ENCODE results near the gene PPP4R4.
"Not testable (repeated sequence)": the region's sequence is repeated elsewhere in the genome, so short reads cannot be mapped to it uniquely, and the experiment has no call there.

The PPP4R4 gene

GRCh38 chr14:94177806-94178205 is 3.7 kb downstream of the PPP4R4 start:
- Mint-ChIP-seq H3K27me3 (ENCODE audit: low read depth) (peaks cover 45% of the 10 kb centered on the region), H3K4me3 (no peak overlapping the region), H3K36me3 (ENCODE audit: low read depth) (no peaks in the 10 kb centered on the region), H3K27ac (no peak overlapping the region), H3K9me3 (no peaks in the 10 kb centered on the region), H3K4me1 (ENCODE audit: low read depth) (peaks cover 23% of the 10 kb centered on the region)
- DNase-seq (ENCODE audit: low spot score) = no peak

- no peak overlapping the region for H3K4me3 Mint-ChIP-seq
- H3K27me3 Mint-ChIP-seq (ENCODE audit: low read depth) = peaks cover 44% of the 10 kb centered on the region
- H3K9me3 Mint-ChIP-seq = no peaks in the 10 kb centered on the region
- H3K27ac Mint-ChIP-seq = no peak overlapping the region
- no peaks in the 10 kb centered on the region for H3K36me3 Mint-ChIP-seq (ENCODE audit: low read depth)
- peaks cover 16% of the 10 kb centered on the region for H3K4me1 Mint-ChIP-seq (ENCODE audit: low read depth)
- DNase-seq (ENCODE audit: low spot score) = no peak
These were observed 5.1 kb downstream of the PPP4R4 start for GRCh38 chr14:94179244-94179643.

DNA sequence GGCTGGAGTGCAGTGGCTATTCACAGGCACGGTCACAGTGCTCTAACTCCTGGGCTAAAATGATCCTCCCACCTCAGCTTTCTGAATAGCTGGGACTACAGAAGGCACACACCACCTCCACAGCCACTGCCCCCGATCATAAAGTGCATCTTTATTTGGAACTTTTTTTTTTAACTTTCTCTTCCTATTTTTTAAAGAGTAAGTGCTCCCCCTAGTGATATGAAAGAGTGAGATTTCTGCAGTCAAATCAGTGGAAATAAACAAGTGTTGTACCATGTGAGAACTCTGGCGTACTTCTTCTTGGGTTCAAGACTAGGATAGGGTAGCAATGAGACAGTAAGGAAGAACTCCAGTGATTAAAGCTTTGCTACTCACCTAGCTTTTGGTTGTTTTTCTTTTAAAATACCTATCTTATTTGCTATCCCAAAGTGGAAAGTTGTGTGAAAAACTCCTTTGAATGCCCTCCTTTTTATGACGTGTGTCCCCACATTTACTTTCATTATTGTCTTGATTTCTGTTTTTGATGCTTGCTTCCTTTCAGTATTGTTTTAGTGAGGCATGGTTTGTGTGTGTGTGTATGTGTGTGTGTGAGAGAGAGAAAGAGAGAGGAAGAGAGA is 6.6 kb downstream of the PPP4R4 start:
- H3K36me3 Mint-ChIP-seq (ENCODE audit: low read depth) = no peaks in the 10 kb centered on the region
- no peak for DNase-seq (ENCODE audit: low spot score)
- peaks cover 37% of the 10 kb centered on the region for H3K27me3 Mint-ChIP-seq (ENCODE audit: low read depth)
- peak overlapping the region; percentile 58 for H3K27ac Mint-ChIP-seq
- no peaks in the 10 kb centered on the region for H3K9me3 Mint-ChIP-seq
- peak overlapping the region; percentile 57 for H3K4me3 Mint-ChIP-seq
- peaks cover 12% of the 10 kb centered on the region for H3K4me1 Mint-ChIP-seq (ENCODE audit: low read depth)

- no peak for DNase-seq (ENCODE audit: low spot score)
- Mint-ChIP-seq H3K4me3 (no peak overlapping the region), H3K27ac (no peak overlapping the region), H3K36me3 (ENCODE audit: low read depth) (no peaks in the 10 kb centered on the region), H3K4me1 (ENCODE audit: low read depth) (peaks cover 8% of the 10 kb centered on the region), H3K9me3 (no peaks in the 10 kb centered on the region), H3K27me3 (ENCODE audit: low read depth) (peaks cover 32% of the 10 kb centered on the region)
These were observed 7.7 kb downstream of the PPP4R4 start for GRCh38 chr14:94181835-94182234.

DNA sequence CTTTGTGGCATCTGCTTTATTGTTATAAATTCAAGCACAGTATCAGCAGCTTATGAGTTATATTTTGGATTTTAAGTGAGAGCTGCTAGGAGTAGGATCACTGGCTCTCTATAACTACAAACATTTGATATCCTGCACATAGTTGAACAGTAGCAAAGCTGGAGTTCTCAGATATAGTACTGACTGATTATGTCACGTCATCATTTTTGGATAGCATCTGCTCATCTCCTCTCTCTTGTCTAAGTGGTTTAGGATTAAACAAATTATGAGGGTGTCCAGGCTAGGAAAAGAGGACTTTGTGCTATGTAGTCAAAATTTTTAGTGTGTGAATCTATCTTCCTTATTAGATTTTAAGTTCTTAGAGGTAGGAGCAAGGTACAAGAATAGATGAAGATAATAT is 18.4 kb downstream of the PPP4R4 start:
- Mint-ChIP-seq H3K36me3 (ENCODE audit: low read depth) (no peaks in the 10 kb centered on the region), H3K9me3 (no peaks in the 10 kb centered on the region), H3K27ac (no peak overlapping the region), H3K27me3 (ENCODE audit: low read depth) (peaks cover 26% of the 10 kb centered on the region), H3K4me1 (ENCODE audit: low read depth) (no peaks in the 10 kb centered on the region), H3K4me3 (no peak overlapping the region)
- DNase-seq (ENCODE audit: low spot score) = no peak

- Mint-ChIP-seq H3K4me1 (ENCODE audit: low read depth) (no peaks in the 10 kb centered on the region), H3K27me3 (ENCODE audit: low read depth) (peaks cover 25% of the 10 kb centered on the region), H3K4me3 (no peak overlapping the region), H3K27ac (no peak overlapping the region), H3K36me3 (ENCODE audit: low read depth) (no peaks in the 10 kb centered on the region), H3K9me3 (no peaks in the 10 kb centered on the region)
- DNase-seq (ENCODE audit: low spot score) = no peak
These were observed 19.7 kb downstream of the PPP4R4 start for GRCh38 chr14:94193776-94194175.

DNA sequence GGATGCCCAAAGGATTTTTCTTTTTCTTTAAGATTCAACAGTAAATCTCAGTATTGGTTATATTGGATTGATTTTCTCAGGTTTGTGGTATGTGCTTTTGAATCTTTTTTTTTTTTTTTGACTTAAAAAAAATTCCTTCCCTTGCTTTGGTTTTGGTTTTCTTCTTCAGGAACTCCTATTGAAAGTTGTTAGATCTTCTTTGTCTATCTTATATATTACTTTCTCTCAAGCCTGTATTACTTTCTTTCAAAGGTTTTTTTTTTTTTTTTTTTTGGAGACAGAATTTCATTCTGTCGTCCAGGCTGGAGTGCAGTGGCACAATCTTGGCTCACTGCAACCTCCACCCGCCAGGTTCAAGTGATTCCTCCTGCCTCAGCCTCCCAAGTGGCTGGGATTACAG is 21.9 kb downstream of the PPP4R4 start:
- no peak for DNase-seq (ENCODE audit: low spot score)
- Mint-ChIP-seq H3K4me1 (ENCODE audit: low read depth) (no peaks in the 10 kb centered on the region), H3K4me3 (no peak overlapping the region), H3K9me3 (peaks cover 7% of the 10 kb centered on the region), H3K27me3 (ENCODE audit: low read depth) (peaks cover 21% of the 10 kb centered on the region), H3K27ac (no peak overlapping the region), H3K36me3 (ENCODE audit: low read depth) (no peaks in the 10 kb centered on the region)

DNA sequence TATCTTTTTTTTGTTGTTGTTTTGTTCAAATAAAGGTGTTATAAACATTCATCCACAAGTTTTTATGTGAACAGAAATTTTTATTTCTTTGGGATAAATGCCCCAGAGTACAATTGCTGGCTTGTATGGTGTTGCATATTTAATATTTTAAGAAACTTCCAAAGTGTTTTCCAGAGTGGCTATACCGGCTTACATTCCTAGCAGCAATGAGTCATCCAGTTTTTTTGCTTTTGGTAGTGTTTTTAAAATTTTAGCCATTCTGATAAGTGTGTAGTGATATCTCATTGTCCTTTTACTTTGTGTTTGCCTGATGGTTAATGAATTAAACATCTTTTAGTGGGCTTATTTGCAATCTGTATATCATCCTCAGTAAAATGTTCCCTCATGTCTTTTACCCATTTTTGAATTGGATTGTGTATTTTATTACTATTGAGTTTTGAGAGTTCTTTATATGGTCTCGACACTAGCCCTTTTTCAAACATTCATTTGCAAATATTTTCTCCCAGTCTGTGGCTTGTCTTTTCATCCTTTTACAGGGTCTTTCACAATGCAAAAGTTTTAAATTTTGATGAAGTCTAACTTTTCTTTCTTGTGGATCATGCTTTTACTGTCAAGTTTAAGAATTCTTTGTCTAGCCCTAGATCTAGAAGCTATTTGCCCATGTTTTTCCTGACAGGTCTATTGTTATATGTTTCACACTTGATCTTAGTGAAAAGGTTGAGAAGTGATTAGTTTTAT is 29.5 kb downstream of the PPP4R4 start:
- H3K4me3 Mint-ChIP-seq = no peak overlapping the region
- no peaks in the 10 kb centered on the region for H3K4me1 Mint-ChIP-seq (ENCODE audit: low read depth)
- H3K9me3 Mint-ChIP-seq = peaks cover 7% of the 10 kb centered on the region
- peaks cover 20% of the 10 kb centered on the region for H3K27me3 Mint-ChIP-seq (ENCODE audit: low read depth)
- DNase-seq (ENCODE audit: low spot score) = no peak
- H3K36me3 Mint-ChIP-seq (ENCODE audit: low read depth) = no peaks in the 10 kb centered on the region
- no peak overlapping the region for H3K27ac Mint-ChIP-seq

GRCh38 chr14:94213021-94213420 is 38.9 kb downstream of the PPP4R4 start:
- no peaks in the 10 kb centered on the region for H3K36me3 Mint-ChIP-seq (ENCODE audit: low read depth)
- peaks cover 8% of the 10 kb centered on the region for H3K9me3 Mint-ChIP-seq
- H3K4me3 Mint-ChIP-seq = no peak overlapping the region
- H3K27ac Mint-ChIP-seq = no peak overlapping the region
- H3K4me1 Mint-ChIP-seq (ENCODE audit: low read depth) = no peaks in the 10 kb centered on the region
- no peaks in the 10 kb centered on the region for H3K27me3 Mint-ChIP-seq (ENCODE audit: low read depth)
- no peak for DNase-seq (ENCODE audit: low spot score)

GRCh38 chr14:94213741-94214140 is 39.6 kb downstream of the PPP4R4 start:
- Mint-ChIP-seq H3K36me3 (ENCODE audit: low read depth) (no peaks in the 10 kb centered on the region), H3K4me3 (no peak overlapping the region), H3K4me1 (ENCODE audit: low read depth) (peaks cover 1% of the 10 kb centered on the region), H3K9me3 (peaks cover 8% of the 10 kb centered on the region), H3K27ac (no peak overlapping the region), H3K27me3 (ENCODE audit: low read depth) (peaks cover 2% of the 10 kb centered on the region)
- DNase-seq (ENCODE audit: low spot score) = no peak

DNA sequence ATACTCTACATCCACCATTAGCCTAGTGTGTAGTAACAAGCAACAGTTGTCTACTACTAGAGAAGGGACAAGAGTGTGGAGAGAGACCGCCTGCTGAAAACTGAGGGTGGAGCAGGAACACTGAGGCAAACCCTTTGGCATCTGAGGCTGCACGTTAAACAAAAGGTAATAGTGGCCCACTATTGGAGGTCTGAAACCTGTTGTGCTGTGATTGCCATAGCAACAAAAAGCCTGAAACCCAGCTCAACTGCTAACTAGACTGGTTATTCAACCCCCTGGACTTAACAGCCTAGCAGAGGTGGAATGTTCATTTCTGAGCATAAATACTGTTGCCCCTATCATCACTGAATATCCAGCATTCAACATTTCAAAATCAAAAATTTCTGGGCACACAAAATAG is 43.0 kb downstream of the PPP4R4 start:
- no peak overlapping the region for H3K27ac Mint-ChIP-seq
- DNase-seq (ENCODE audit: low spot score) = no peak
- peaks cover 1% of the 10 kb centered on the region for H3K4me1 Mint-ChIP-seq (ENCODE audit: low read depth)
- H3K9me3 Mint-ChIP-seq = peaks cover 16% of the 10 kb centered on the region
- H3K27me3 Mint-ChIP-seq (ENCODE audit: low read depth) = peaks cover 8% of the 10 kb centered on the region
- H3K36me3 Mint-ChIP-seq (ENCODE audit: low read depth) = no peaks in the 10 kb centered on the region
- no peak overlapping the region for H3K4me3 Mint-ChIP-seq

DNA sequence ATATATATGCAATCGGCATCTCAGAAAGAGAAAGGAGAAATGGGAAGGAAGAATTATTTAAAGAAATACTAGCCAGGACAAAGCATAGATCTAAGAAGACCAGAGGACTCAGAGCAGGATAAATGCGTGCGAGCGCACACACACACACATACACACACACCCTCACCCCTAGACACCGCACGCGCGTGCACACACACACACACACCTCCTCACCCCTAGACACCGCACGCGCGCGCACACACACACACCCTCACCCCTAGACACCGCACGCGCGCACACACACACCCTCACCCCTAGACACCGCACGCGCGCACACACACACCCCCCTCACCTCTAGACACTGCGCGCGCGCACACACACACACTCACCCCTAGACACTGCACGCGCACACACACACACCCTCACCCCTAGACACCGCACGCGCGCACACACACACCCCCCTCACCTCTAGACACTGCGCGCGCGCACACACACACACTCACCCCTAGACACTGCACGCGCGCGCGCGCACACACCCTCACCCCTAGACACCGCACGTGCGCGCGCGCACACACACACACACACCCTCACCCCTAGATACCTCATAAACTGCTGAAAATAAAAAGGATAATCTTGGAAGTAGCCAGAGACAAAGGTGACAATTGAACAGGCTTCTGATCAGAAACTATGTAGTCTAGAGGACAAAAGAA is 44.2 kb downstream of the PPP4R4 start:
- H3K4me3 Mint-ChIP-seq = peak overlapping the region; percentile 64
- not testable (repeated sequence) for H3K27ac Mint-ChIP-seq; H3K27me3 Mint-ChIP-seq (ENCODE audit: low read depth); DNase-seq (ENCODE audit: low spot score); H3K4me1 Mint-ChIP-seq (ENCODE audit: low read depth); H3K36me3 Mint-ChIP-seq (ENCODE audit: low read depth)
- H3K9me3 Mint-ChIP-seq = peaks cover 16% of the 10 kb centered on the region

DNA sequence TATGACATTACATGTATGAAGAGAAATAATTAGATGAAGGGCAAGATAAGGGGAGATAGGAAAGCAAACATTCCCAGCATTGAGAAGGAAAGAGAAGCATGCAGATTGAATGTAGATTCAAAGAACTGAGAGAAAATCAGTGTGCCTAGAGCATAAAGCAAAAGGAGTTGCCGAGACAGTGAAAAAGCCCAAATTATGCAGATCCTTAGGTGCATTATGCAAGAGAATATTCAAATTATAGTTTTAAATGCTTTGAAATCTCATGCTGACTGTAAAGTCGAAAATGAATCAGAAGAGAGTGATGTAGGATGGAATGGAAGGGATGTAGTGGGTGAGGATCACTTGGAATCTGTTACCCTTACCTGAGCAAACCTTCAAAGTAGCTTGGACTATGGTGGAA is 49.9 kb downstream of the PPP4R4 start:
- Mint-ChIP-seq H3K4me3 (no peak overlapping the region), H3K9me3 (peaks cover 9% of the 10 kb centered on the region), H3K27me3 (ENCODE audit: low read depth) (peaks cover 7% of the 10 kb centered on the region), H3K4me1 (ENCODE audit: low read depth) (no peaks in the 10 kb centered on the region), H3K27ac (no peak overlapping the region), H3K36me3 (ENCODE audit: low read depth) (no peaks in the 10 kb centered on the region)
- DNase-seq (ENCODE audit: low spot score) = no peak

Data from T-helper 2 cell treated with Interferon-gamma antibody and Interleukin-4, amounts not matched to agents 5 μg/mL and 100 μg/mL, for 36 hours (primary cell).